IPS DF 19.7 (cell line): Measurements from ENCODE around the gene C20orf96.

Experiments used
- DNase-seq: peaks from one replicate; pipeline ENCODE4 v3.0.0-alpha.2; 2013; ENCODE audit warnings: low read depth, low spot score

Gene C20orf96

DNA sequence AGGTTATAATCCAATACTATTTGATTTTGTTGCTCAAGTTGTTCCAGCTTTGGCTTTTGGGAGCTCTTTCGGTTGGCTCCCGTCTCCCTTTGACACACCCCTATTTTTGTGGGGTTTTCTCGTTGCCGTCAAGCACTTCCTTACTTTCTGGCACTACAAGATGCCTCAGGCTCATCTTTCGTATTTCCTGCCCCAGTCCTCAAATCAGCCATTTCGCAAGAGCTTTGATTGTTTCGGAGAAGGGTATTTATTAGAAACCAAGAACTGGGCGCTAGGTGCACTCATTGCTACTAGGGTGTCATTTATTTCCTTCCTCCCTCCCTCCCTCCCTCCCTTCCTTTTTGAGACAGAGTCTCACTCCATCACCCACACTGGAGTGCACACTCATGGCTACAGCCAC, 21.5 kb upstream of the C20orf96 start:
- no peak for DNase-seq

DNA sequence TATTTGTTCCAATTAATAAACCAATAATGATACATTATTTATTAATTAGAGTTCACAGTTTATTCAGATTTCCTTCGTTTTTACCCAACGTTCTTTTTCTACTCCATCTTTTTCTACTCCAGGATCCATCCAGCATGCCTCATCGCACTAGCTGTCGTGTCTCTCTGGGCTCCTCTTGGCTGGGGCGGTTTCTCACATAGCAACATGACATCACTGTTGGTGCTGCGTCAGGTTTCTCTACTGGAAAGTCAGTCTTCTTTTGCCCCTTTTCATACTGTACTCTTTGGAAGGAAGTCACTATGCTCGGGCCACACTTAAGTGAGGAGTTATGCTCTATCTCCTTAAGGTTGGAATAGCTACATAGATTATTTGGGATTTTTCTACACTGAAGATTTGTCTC, 21.1 kb upstream of the C20orf96 start:
- no peak for DNase-seq

DNA sequence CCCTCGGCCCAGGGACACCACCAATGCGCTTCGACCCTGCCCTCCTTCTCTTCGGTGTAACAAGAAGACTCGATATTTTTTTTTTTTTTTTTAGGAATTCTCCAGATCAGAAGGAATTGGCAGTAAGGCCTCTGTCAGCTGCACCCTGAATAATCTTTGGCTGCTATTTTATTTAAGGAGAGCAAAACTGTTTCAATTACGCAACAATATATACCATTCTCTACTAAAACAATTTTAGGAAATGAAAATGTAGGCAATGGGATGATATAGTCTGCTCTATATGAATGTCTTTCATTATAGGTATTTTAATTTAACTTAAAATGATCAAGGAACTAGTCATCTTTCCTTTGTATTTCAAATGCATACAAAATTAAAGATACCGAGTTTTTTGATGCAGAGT, 20.1 kb upstream of the C20orf96 start:
- DNase-seq: no peak

DNA sequence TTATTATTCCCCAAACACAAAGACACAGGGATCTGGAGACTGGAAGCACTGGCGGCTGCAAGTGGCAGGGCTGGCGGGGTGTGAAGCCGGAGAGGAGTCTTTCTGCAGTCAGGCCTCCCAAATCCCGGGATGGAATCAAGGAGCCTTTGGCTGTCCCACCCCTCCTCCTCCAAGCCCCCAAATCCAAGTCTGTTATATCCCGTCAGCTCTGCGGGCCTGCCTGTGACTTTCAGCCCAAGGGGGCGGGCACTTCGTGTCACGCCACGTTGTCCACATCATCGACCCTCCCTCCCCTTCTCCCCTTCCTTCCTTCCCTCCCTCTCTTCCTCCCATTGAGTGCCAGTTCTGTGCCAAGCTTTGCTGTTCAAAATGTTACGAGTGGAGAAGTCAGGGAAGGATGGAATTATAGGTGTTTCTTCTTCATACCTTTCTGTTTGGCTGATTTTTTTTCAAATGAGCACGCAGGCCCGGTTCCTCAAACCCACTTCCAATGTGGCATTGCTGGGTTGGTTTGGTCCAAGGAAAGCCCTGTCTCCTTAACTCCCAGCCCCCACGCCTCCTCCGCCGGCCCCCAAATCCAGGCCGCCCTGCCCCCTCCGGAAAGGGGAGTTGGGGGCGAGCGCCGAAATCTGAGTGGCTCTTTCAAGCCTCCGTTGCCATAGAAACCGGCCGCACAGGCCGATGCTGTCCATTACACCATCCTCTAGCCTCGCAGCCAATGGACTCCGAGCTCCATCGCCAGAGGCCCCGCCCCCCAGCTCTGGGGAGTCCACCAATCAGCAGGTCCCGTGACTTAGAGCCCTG, 19.5 kb upstream of the C20orf96 start:
- peak; percentile 95 for DNase-seq

DNA sequence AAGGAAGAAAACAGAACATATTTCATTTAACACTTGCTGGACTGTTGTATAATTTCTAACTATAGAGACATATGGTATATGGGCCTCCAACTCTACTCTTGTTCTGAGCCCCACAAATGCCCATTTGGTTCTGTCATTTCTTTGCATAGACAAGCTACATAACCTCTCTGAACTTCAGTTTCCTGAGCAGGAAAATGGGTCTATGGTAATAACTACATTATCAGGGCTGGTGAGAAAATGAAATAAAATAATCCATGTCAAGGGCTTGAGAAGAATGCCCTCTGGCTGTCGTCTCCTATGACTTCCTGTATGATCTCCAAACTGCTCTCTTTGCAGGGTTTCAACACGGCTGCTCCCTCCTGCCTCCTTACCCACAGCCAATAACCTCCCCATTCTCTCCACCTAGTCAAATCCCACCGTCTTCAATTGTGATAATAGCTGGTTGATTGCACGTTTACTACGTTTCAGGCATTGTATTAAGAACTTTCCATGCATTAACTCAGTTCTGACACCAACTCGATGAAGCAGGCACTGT, 18.8 kb upstream of the C20orf96 start:
- DNase-seq: no peak

DNA sequence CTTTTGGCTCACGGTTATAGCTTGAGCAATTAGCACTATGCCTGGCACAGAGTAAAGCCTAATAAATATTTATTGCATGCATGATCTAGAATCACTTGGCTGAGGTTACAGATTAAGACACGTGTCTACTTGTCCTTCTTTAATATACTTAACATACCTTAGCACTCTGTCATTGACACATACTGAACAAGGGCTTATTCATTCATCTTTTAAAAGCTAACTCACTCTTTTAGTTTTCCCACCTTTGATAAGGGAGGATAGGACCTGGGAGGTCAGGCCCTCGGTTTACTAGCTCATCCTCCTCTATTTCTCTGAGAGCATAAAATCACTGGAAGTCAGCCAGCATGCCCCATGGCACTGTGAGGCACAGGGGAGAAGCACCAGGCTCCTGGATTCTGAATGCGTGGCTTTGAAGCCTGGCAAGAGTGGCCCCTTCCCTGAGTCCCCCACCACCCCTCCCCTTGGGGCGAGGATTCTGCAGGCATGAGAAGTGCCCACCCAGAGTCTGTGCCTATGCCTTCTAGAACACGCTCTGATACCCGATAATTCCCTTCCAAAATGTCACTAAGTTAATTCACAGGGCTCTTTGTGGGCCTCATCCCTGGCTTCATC, 18.0 kb upstream of the C20orf96 start:
- no peak for DNase-seq

DNA sequence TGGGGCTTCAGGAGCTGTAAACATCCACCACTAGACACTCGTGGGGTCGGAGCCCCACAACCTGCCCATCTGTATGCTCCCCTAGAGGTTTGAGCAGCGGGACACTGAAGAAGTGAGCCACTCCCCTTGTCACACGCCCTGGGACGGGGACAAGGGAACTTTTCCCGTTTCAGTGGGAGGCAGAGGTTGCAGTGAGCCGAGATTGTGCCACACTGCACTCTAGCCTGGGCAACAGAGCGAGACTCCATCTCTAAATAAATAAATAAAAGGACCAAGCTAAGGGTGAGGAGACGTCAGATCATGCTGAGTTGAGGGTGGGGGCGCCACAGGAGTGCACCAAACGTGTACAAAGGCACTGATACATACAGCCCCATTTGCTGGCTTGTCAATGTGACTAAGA, 15.2 kb upstream of the C20orf96 start:
- no peak for DNase-seq

DNA sequence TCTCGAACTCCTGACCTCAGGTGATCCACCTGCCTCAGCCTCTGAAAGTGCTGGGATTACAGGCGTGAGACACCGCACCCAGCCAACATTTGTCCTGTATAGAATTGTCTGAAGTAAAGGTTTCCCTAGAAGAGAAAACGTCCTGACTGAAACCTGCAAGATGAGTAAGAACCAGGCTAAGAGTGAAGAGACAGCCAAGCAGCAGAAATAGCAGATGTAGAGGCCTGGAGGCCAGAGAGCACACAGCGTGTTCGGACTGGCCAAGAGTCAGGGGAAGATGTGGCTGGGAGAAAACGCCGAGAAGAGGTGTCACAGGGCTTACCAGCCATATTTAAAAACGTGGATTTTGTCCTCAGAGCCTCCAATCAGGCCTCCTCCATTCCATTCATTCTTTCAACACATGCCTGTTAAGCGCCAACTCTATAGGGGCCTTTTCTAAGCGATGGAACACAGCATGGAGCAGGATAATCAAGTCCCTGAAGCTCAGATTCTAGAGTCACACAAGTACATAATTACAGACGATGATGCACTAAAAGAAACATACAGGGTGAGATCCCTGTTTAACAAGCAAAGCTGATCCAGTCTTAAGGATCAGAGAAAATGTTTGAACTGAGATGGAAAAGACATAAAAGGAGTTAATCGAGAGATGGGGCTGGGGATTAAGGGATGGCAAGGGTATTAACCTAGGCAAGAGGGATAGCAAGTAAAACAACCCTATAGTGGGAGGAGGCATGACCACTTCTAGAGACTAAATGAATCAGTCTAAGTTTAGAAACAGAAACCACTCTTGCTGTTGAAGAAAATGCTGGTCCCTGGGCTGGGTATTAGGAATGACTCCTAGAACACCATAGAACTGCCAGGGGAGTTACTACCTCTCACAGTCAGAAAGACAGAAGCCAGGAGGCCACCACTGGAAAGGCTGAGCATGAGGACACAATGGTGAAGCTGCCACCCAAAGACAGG, 11.6 kb upstream of the C20orf96 start:
- no peak for DNase-seq

DNA sequence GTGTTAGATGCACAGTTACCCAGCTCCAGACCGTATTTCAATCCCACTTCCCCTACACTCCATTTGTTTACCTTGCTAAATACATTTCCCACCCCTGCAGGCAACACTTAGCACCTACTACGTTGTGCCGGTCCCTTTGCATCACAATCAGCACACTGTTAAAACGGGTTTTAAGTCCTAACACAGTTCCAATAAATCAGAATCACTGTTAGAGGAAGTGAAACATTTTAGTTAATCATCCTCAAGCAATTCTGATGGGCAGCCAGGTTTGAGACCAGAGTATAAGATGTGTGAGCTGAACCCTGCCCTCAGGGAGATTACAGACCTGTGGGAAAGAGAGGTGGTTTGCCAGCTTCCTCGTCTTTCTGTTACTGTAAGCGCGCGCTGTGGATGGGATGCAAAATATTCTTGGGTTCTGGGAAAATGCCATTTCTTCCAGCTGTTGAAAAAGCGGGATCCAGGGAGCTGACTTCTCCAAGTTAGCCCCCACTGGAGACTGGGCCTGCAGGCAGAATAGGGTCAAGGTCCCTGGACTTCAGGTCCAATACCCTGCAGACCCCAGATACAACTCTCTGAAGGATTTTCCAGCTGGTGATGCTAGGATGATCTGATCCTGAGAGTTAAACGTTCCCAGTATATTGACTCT, 9.9 kb upstream of the C20orf96 start:
- no peak for DNase-seq

DNA sequence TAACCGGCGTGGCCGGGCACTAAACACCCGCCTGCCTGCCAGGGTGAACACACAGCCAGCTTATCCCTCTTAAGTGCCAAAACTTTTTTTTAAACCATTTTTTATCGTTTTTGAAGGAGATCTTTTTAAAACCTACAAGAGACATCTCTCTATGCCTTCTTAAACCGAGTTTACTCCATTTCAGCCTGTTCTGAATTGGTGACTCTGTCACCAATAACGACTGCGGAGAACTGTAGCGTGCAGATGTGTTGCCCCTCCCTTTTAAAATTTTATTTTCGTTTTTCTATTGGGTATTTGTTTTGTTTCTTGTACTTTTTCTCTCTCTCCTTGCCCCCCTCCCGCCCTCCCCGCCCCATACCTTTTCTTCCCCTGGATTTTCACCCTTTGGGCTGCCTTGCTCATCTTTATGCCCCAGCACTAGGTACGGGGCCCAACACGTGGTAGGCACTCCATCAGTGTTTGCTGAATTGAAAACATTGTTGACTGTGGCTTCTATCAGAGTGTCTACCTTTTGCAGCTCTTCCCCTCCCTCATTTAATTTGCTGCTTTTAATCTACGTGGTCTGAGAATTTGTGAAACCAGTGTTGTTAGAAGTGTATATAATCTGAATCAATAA, 8.3 kb upstream of the C20orf96 start:
- DNase-seq: no peak

DNA sequence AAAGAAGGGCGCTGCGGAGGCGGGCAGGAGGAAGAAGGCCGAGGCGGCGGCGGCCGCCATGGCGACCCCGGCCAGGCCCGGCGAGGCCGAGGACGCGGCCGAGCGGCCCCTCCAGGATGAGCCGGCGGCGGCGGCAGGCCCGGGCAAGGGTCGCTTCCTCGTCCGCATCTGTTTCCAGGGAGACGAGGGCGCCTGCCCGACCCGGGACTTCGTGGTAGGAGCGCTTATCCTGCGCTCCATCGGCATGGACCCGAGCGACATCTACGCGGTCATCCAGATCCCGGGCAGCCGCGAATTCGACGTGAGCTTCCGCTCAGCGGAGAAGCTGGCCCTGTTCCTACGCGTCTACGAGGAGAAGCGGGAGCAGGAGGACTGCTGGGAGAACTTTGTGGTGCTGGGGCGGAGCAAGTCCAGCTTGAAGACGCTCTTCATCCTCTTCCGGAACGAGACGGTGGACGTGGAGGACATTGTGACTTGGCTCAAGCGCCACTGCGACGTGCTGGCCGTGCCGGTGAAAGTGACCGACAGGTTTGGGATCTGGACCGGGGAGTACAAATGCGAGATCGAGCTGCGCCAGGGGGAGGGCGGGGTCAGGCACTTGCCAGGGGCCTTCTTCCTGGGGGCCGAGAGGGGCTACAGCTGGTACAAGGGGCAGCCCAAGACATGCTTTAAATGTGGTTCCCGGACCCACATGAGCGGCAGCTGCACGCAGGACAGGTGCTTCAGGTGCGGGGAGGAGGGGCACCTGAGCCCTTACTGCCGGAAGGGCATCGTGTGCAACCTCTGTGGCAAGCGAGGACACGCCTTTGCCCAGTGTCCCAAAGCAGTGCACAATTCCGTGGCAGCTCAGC, 7.6 kb upstream of the C20orf96 start:
- no peak for DNase-seq

DNA sequence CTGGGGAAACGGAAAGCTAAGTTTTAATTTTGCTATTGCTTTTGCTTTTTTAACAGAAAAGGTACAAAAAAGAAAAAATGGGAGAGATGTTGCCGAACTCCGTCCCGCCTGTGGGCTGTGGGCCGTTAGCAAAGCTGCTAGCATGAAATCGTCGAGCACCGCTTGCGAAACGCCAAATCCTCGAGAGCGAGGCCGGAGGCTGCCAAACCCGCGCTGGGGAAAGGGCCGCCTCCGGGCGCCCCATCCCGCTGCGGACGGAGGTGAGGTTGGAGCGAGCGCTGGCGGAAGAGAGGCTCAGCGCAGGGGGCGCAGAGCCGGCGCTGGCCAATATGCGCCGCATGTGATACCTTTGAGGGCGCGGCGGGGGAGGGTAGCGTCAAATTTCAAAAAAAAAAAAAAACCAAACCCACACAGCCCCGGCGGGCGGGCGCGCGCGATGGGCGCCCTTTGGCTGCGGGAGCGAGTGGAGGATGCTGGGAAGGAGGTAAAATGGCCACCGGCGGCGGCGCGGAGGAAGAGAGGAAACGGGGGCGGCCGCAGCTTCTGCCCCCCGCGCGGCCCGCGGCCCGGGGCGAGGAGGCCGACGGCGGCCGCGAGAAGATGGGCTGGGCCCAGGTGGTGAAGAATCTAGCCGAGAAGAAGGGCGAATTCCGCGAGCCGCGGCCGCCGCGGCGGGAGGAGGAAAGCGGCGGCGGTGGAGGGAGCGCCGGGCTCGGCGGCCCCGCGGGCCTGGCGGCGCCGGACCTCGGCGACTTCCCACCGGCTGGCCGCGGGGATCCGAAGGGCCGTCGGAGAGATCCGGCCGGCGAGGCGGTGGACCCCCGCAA, 6.8 kb upstream of the C20orf96 start, which contains the start of gene ZCCHC3:
ZCCHC3 (plus strand) TSS at position 473 of the 827 bp plus-strand sequence; CDS start at position 490, 17 bp downstream.
- DNase-seq: no peak

DNA sequence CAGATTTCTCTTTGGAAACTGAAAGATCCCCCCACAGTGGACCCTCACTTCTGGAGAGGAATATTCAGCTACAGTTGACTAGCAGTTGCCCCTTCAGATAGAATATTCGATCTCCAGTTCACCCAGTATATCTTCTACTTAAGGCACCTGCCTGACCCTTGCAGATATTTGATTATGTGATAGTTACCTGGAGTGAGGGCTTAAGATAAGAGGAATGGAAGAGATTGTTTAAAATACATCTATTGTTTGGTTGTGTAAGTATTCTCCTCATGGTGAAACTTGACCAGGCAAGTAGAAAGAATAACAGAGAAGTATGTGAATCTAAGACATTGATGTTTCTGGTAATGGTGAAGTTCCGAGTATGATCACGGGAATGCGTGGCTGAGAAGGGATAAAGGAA, 5.3 kb upstream of the C20orf96 start:
- no peak for DNase-seq

DNA sequence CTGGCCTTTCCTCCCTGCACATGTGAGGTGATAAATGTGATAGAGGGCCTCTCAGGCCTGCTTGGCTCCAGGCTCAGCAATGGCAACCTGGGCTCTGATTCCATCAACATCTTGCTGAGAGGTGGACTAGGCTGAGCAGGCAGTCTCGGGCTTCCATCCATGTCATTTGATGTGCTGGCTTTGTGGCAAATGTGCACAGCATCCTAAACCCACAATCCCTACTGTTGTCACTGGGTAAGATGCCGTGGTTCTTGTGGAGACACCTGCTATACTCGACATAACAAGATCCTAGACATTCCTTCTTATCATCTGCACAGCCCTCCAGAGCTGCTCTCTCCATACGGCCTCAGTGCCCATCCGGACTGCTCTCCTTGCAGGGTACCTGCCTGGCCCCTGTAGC, 4.1 kb upstream of the C20orf96 start:
- DNase-seq: no peak

DNA sequence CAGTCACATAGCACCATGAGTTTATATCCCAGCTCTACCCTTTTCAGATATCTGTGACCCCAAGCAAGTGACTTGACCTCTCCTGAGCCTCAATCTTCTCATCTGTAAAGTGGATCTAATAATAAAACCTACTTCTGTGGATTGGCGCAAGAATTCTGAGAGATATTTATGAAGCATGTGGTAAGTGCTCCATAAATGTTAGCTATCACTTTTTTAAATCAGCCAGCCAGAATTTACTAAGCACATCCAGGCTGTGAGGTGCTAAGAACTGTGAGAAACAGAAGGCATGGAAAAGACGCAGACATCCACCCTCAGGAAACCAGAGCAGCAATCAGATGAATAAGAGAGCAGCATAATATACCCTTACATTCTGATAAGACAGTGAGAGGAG, 862 bp downstream of the C20orf96 start:
- DNase-seq: no peak

DNA sequence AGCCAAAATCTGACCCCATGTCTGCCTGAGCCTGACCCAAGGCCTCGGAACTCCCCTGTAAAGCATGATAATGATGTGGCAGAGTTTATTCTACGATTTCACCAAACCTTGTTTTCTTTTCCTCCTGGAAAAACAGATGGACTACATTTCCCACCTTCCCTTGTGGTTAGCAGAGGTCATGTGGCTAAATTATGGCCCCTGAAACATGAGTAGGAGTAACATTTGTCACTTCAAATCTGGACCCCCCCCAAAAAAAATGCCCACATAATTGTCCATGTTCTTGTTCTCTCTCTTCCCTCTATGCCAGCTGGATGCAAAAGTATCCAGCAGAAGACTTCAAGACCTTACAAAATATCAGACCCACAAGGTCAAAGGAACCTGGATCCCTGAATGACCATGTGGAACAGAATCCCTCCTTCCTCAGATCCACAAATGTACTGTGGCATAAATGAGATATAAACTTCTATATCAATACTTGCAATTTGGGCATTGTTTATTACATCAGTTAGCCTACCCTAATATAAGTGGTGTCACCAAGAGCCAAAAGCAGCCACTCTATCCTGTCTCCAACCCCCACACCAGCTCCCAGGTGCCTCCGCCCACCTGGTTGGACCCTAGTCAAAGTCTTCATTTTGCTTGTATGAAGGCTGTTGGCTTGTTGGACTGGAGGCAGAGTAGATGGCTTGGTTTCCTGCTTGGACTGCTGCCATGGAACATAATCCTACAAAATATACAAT, 1.4 kb downstream of the C20orf96 start:
- no peak for DNase-seq

DNA sequence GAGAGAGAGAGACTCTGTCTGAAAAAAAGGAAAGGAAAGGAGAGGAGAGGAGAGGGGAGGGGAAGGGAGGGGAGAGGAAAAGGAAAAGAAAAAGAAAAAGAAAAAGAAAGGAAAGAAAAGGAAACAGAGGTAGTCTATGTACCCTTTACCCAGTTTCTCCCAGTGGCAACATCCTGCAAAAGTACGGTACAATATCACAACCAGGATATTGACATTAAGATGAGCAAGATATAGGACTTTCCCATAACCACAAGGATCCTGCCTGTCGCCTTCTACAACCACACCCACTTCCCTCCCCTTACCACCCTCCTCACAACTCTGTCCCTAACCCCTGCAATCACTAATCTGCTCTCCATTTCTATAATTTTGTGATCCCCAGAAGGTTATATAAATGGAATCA, 4.0 kb downstream of the C20orf96 start:
- no peak for DNase-seq

DNA sequence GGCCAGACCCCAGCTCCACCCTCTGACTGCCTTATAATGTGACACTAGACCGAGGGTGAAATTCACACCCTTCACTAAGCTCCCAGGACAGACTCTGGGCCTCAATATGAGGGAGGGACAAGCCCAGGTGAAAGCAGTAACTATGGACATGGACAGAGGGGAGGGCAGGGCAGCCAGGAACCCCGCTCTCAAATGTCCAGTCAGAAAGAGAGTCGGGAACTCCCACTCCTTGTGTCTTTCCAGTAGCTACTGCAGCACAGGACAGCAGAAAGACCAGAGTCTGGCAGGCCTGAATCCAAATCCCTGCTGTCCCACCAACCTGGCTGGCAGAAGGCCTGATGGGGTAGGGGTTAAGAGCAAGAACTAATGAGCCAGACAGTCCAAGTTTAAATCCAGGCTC, 6.4 kb downstream of the C20orf96 start:
- no peak for DNase-seq
